ENCODE data around the gene TMC1.

- TF ChIP-seq YY1 (IDR thresholded peaks at IDR 0.05; ENCODE audit: insufficient read depth, insufficient read length): no peak
- TF ChIP-seq SUZ12 (IDR thresholded peaks at IDR 0.05; ENCODE audit: extremely low read depth, insufficient read depth, insufficient read length): no peak
Observed at GRCh38 chr9:72880821-72881220, 359.4 kb downstream of the TMC1 start.
